ENCODE measurements around the gene CUL9. TPM values are rescaled to one million over a fixed set of nuclear protein-coding genes. Genes with fewer than 3 reads are reported as not detected.

The CUL9 gene
- total RNA-seq, 1 donor from 2014 or later = 51.6 TPM

DNA sequence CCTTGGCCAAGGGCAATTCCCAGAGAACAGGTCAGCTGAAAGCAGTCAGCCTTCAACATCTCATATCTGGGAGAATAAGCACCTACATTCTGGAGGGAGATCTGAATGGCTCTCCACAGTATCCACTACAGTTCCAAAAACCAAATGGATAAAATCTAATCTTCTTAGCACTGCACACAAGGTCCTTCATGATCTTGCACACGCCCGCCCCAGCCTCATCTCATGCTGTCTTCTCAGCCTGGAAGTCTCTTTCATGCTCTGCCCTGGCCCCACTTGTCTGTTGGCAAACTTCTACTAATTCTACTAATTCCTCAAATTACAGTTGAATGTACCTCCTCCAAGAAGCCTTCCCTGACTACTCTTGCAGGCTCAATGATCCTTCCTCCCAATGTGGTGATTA is 59.5 kb downstream of the CUL9 start:
- no peak for DNase-seq
- Mint-ChIP-seq H3K27ac (ENCODE audit: unreplicated experiment) (no peak overlapping the region), H3K4me3 (ENCODE audit: unreplicated experiment) (no peak overlapping the region), H3K36me3 (ENCODE audit: unreplicated experiment) (peaks cover 5% of the 10 kb centered on the region), H3K9me3 (ENCODE audit: unreplicated experiment) (no peaks in the 10 kb centered on the region), H3K27me3 (ENCODE audit: unreplicated experiment) (peaks cover 20% of the 10 kb centered on the region), H3K4me1 (ENCODE audit: low read depth, unreplicated experiment) (peaks cover 2% of the 10 kb centered on the region)
- no peak for TF ChIP-seq CTCF (IDR thresholded peaks at IDR 0.05; ENCODE audit: partially characterized antibody, unreplicated experiment)

DNA sequence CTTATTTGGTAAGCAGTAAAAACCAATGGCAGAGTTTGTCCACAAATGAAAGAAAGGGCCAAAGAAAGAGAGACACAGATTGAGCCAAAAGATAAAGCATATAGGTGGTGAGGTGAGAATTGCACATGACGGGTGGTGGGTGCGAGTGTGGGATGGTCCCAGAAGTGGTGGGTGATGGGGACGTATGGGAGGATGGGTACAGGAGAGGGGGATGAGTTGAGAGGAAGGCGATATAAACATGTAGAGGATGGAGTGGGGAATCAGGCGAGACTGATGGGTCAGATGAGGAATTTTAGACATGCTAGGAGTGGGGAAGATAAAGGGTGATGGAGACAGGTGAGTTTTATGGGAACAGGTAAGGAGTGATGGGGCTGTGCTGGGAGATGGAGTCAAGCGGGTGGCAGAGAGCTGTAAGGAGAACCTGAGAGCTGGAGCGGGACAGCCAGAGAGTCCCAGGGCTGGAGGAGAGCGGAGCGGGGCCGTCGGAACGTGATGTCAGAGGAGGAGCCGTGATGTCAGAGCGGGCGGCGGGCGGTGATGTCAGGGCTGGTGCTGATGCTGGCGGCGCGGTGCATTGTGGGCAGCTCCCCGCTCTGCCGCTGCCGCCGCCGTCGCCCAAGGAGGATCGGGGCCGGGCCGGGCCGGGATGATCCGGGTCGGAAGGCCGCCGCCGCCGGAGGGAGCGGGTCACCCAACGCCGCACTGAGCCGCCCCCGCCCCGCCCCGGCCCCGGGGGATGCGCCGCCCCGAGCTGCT is 61.1 kb downstream of the CUL9 start, which contains the start of gene TTBK1:
TSS of gene TTBK1 (plus strand) at position 574 of the 756 bp plus-strand sequence. CDS start 3,180 bp downstream, outside the sequence.
- Mint-ChIP-seq H3K4me1 (ENCODE audit: low read depth, unreplicated experiment) (peaks cover 2% of the 10 kb centered on the region), H3K27me3 (ENCODE audit: unreplicated experiment) (peaks cover 21% of the 10 kb centered on the region), H3K36me3 (ENCODE audit: unreplicated experiment) (no peaks in the 10 kb centered on the region), H3K4me3 (ENCODE audit: unreplicated experiment) (no peak within 1 kb of the TSS), H3K9me3 (ENCODE audit: unreplicated experiment) (no peaks in the 10 kb centered on the region), H3K27ac (ENCODE audit: unreplicated experiment) (no peak within 1 kb of the TSS)
- no peak for TF ChIP-seq CTCF (IDR thresholded peaks at IDR 0.05; ENCODE audit: partially characterized antibody, unreplicated experiment)
- DNase-seq = peak; percentile 87

DNA sequence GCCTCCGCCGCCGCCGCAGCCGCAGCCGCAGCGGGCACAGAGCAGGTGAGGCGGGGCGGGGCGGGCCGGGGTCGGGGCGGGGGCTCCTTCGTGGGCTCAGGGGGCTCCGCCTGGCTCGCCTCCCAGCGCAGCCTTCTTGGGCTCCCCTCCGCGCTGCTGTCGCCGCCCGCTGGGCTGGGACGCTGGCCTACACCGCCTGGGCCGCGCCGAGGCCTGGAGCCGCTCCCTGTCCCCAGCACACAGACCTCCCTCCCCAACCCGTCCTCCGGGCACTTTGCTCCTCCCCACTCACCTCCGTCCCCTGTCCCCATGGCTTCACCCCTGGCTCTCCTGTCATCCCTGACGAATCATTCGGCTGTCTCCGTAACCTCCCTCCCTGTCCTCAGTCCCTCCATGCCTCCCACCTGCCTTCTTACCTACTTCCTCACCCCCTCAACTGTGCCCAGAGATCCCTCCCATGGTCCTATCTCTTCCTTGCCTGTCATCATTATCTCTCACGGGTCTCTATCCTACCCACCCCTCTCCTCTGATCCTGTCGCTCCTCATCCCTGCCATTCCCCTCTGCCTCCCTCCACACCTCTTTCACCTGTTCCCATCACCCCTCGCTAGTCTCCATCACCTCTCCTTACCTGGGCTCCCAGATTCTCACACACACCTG is 61.8 kb downstream of the CUL9 start:
- Mint-ChIP-seq H3K9me3 (ENCODE audit: unreplicated experiment) (no peaks in the 10 kb centered on the region), H3K27me3 (ENCODE audit: unreplicated experiment) (peaks cover 21% of the 10 kb centered on the region), H3K36me3 (ENCODE audit: unreplicated experiment) (no peaks in the 10 kb centered on the region), H3K27ac (ENCODE audit: unreplicated experiment) (no peak overlapping the region), H3K4me1 (ENCODE audit: low read depth, unreplicated experiment) (peaks cover 2% of the 10 kb centered on the region), H3K4me3 (ENCODE audit: unreplicated experiment) (no peak overlapping the region)
- DNase-seq = peak; percentile 40
- no peak for TF ChIP-seq CTCF (IDR thresholded peaks at IDR 0.05; ENCODE audit: partially characterized antibody, unreplicated experiment)

GRCh38 chr6:43246301-43247113 is 64.5 kb downstream of the CUL9 start:
- Mint-ChIP-seq H3K4me1 (ENCODE audit: low read depth, unreplicated experiment) (peaks cover 11% of the 10 kb centered on the region), H3K27ac (ENCODE audit: unreplicated experiment) (peak overlapping the region; percentile 54), H3K9me3 (ENCODE audit: unreplicated experiment) (peaks cover 4% of the 10 kb centered on the region), H3K36me3 (ENCODE audit: unreplicated experiment) (no peaks in the 10 kb centered on the region), H3K4me3 (ENCODE audit: unreplicated experiment) (peak overlapping the region; percentile 92), H3K27me3 (ENCODE audit: unreplicated experiment) (peaks cover 13% of the 10 kb centered on the region)
- peak; percentile 78 for DNase-seq
- no peak for TF ChIP-seq CTCF (IDR thresholded peaks at IDR 0.05; ENCODE audit: partially characterized antibody, unreplicated experiment)
